ENCODE results near the gene OVAAL. TPM values are rescaled to one million over a fixed set of nuclear protein-coding genes. Genes with fewer than 3 reads are reported as not detected.
"Not testable (repeated sequence)": the region's sequence is repeated elsewhere in the genome, so short reads cannot be mapped to it uniquely, and the experiment has no call there.

Gene OVAAL
- total RNA-seq, 1 experiment from 2014 or later, result not detected

DNA sequence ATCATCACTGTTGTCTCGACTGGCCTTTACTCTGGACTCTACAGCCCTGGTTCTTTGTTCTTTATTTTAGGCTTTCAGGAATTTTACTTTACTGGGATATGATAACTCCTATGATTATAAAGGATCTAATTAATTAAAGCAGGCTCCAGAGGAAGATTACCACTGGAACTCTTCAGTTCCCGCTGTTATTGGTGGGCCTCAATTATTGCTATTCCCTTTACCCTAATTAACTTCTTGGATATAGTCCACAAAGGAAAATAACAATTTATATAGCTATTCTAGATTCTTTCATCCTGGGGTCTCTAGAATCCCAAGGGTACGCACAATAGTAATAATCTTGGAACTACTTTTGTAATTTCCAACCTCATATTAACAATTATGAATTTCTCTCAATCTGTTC is 8.5 kb upstream of the OVAAL start:
- POLR2A ChIA-PET, result interaction anchor here (0.6 to 1.3 kb wide), 3 partner anchors 8 to 89 kb away, joined by 3 to 6 read pairs (median 3); partner anchors contain the start of gene XPR1
- no peaks in the 10 kb centered on the region for H3K9me3 Mint-ChIP-seq (ENCODE audit: unreplicated experiment)
- CTCF ChIA-PET, result interaction anchor here (0.6 to 1.9 kb wide), 13 partner anchors 10 to 847 kb away, joined by 3 to 11 read pairs (median 3); no protein-coding TSS in a partner anchor
- no peaks in the 10 kb centered on the region for H3K36me3 Mint-ChIP-seq (ENCODE audit: insufficient read depth, unreplicated experiment)
- no peaks in the 10 kb centered on the region for H3K27me3 Mint-ChIP-seq (ENCODE audit: insufficient read depth, unreplicated experiment)
- H3K4me1 Mint-ChIP-seq (ENCODE audit: insufficient read depth, unreplicated experiment), result no peaks in the 10 kb centered on the region
- no peak overlapping the region for H3K27ac Mint-ChIP-seq (ENCODE audit: low read depth, unreplicated experiment)
- no peak for DNase-seq (ENCODE audit: unreplicated experiment)
- TF ChIP-seq, protein P1, sequence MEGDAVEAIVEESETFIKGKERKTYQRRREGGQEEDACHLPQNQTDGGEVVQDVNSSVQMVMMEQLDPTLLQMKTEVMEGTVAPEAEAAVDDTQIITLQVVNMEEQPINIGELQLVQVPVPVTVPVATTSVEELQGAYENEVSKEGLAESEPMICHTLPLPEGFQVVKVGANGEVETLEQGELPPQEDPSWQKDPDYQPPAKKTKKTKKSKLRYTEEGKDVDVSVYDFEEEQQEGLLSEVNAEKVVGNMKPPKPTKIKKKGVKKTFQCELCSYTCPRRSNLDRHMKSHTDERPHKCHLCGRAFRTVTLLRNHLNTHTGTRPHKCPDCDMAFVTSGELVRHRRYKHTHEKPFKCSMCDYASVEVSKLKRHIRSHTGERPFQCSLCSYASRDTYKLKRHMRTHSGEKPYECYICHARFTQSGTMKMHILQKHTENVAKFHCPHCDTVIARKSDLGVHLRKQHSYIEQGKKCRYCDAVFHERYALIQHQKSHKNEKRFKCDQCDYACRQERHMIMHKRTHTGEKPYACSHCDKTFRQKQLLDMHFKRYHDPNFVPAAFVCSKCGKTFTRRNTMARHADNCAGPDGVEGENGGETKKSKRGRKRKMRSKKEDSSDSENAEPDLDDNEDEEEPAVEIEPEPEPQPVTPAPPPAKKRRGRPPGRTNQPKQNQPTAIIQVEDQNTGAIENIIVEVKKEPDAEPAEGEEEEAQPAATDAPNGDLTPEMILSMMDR (IDR thresholded peaks at IDR 0.05; ENCODE audit: unreplicated experiment), result no peak
- intact Hi-C loops (cut with micrococcal nuclease), result no loop called here
- no TSS peak for BruUV-seq (replicated peaks)
- H3K4me3 Mint-ChIP-seq (ENCODE audit: unreplicated experiment), result no peak overlapping the region

DNA sequence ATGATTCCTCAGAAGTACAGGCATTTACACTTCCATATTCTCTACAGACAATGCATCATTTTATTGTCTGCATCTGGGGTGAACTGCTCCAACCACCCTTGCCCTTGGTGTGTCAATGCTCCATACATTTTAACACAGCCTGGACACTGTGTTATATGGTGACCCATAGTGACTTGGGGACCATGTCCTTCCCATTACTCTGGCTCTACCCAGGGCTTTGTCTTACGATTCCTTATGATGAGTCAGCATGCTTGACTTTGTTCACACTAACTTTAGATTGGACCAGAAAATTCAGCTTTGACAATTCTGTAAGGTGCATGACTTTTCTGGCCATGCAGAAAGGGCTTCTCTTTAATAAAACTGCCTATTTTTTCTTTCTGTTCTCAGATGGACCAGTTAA is 6.8 kb upstream of the OVAAL start:
- Mint-ChIP-seq H3K27ac (ENCODE audit: low read depth, unreplicated experiment) (no peak overlapping the region), H3K4me3 (ENCODE audit: unreplicated experiment) (no peak overlapping the region), H3K9me3 (ENCODE audit: unreplicated experiment) (no peaks in the 10 kb centered on the region), H3K4me1 (ENCODE audit: insufficient read depth, unreplicated experiment) (no peaks in the 10 kb centered on the region), H3K27me3 (ENCODE audit: insufficient read depth, unreplicated experiment) (no peaks in the 10 kb centered on the region), H3K36me3 (ENCODE audit: insufficient read depth, unreplicated experiment) (no peaks in the 10 kb centered on the region)
- CTCF ChIA-PET, result interaction anchor here (0.6 to 2.0 kb wide), 3 partner anchors 18 to 147 kb away, joined by 3 to 6 read pairs (median 4); no protein-coding TSS in a partner anchor
- TF ChIP-seq, protein P1 (IDR thresholded peaks at IDR 0.05; ENCODE audit: unreplicated experiment), result no peak
- BruUV-seq (replicated peaks), result no TSS peak
- POLR2A ChIA-PET, result no interaction called here
- DNase-seq (ENCODE audit: unreplicated experiment), result no peak
- intact Hi-C loops (cut with micrococcal nuclease), result no loop called here

DNA sequence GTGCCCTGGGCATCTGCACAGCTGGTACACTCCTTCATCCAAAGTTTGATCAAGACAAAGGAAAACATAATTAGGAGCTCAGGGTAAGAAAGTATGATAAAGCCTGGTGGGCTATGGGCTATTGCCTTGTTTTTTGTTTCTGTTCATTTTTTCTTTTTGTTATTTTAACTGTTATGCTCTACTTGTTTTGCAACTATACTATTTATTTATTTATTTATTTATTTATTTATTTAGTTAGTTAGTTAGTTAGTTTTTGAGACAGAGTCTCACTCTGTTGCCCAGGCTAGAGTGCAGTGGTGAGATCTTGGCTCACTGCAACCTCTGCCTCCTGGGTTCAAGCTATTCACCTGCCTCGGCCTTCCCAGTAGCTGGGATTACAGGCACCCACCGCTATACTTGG is 5.7 kb upstream of the OVAAL start:
- DNase-seq (ENCODE audit: unreplicated experiment); H3K27ac Mint-ChIP-seq (ENCODE audit: low read depth, unreplicated experiment); H3K4me1 Mint-ChIP-seq (ENCODE audit: insufficient read depth, unreplicated experiment); H3K27me3 Mint-ChIP-seq (ENCODE audit: insufficient read depth, unreplicated experiment); H3K9me3 Mint-ChIP-seq (ENCODE audit: unreplicated experiment); intact Hi-C loops (cut with micrococcal nuclease); BruUV-seq (replicated peaks); H3K4me3 Mint-ChIP-seq (ENCODE audit: unreplicated experiment); CTCF ChIA-PET; H3K36me3 Mint-ChIP-seq (ENCODE audit: insufficient read depth, unreplicated experiment): not testable (repeated sequence)
- POLR2A ChIA-PET, result interaction anchor here (1.3 kb wide), 1 partner anchor 13 kb away, joined by 3 read pairs; no protein-coding TSS in a partner anchor

DNA sequence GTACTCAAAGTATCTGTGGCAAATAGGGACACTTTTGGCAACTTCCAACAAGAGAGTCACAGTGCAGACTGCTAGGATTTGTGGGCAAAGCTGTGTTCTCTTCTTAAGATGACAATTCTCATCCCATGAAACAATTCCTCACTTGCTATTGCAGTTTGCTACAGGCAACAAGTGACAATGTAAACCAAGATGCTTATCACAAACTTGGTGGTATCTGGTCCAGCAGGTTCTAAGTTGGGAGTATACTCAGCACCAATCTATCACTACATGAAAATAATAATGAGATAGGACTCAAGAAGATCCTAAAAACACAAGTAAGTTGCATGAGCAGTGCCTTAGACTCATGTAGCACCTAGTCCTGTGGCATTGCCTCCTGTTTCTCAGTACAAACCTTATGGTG is 3.4 kb upstream of the OVAAL start:
- Mint-ChIP-seq H3K36me3 (ENCODE audit: insufficient read depth, unreplicated experiment) (no peaks in the 10 kb centered on the region), H3K27ac (ENCODE audit: low read depth, unreplicated experiment) (no peak overlapping the region), H3K4me1 (ENCODE audit: insufficient read depth, unreplicated experiment) (peaks cover 6% of the 10 kb centered on the region), H3K27me3 (ENCODE audit: insufficient read depth, unreplicated experiment) (no peaks in the 10 kb centered on the region), H3K9me3 (ENCODE audit: unreplicated experiment) (no peaks in the 10 kb centered on the region), H3K4me3 (ENCODE audit: unreplicated experiment) (no peak overlapping the region)
- TF ChIP-seq, protein P1 (IDR thresholded peaks at IDR 0.05; ENCODE audit: unreplicated experiment), result no peak
- no peak for DNase-seq (ENCODE audit: unreplicated experiment)
- CTCF ChIA-PET, result no interaction called here
- no TSS peak for BruUV-seq (replicated peaks)
- POLR2A ChIA-PET, result no interaction called here
- intact Hi-C loops (cut with micrococcal nuclease), result no loop called here

Measured in MCF 10A (cell line).